ENCODE data around the gene SPC24.

DNA sequence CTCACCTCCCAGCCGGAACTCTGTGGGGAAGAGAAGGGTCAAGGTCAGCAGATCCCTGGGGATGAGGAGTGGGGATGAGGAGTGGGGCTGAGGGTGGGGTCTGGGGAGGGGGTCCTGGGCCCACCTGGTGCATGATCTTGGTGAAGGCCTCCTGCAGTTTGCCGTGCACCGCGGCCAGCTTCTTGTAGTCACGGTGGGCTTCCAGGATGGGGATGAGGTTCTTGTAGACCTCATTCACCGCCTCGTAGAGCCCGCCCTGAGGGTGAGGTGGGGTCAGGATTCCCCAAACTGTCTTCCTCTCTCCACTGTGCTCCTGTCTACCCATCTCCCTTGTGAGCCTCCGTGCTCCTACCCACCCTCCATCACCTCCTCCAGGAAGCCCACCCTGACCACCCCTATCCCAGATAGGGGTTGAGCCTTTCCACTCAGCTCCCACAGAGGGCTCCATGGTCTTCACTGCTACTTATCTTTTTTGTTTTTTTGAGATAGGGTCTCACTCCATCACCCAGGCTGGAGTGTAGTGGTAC lies 48.6 kb upstream of the SPC24 start:
- no peak for TF ChIP-seq SAFB (IDR thresholded peaks at IDR 0.05; ENCODE audit: borderline replicate concordance, low read depth, low read length)
- no peak for TF ChIP-seq POLR3G (IDR thresholded peaks at IDR 0.05; ENCODE audit: extremely low read depth, insufficient read length, insufficient replicate concordance)
- no peak for TF ChIP-seq ZNF174 (CRISPR knock-in tag; IDR thresholded peaks at IDR 0.05)
